GM23338 (cell line): ENCODE results near the gene AMPH. TPM values are rescaled to one million over a fixed set of nuclear protein-coding genes. Genes with fewer than 3 reads are reported as not detected.
A peak's percentile ranks its signal among the peaks of the same experiment; 100 is the strongest.

Source experiments
- ATAC-seq: fragments of 200-7000 bp; cut with Tn5 transposase; 3 replicates; pipeline ENCODE4 v1.9.1; 2020
- DNase-seq: peaks from one replicate; pipeline ENCODE4 v3.0.0-alpha.2; 2015; ENCODE audit warnings: low spot score
- H2AFZ ChIP-seq: fragments of 200-600 bp; sonication (generic); 2 replicates; pipeline ENCODE4 v1.8.0; 2016; ENCODE audit warnings: antibody characterized with exemption, mild to moderate bottlenecking, moderate library complexity
- H3F3A ChIP-seq: fragments of 200-600 bp; sonication (generic); replicated peaks from 2 replicates; pipeline ENCODE4 v1.8.0; 2017; ENCODE audit warnings: antibody characterized with exemption, mixed run types, low read depth
- H3K27ac ChIP-seq: fragments of 200-600 bp; sonication (generic); 2 replicates; pipeline ENCODE4 v1.6.1; 2016; ENCODE audit warnings: low read depth
- H3K27me3 ChIP-seq: fragments of 200-600 bp; sonication (generic); 2 replicates; pipeline ENCODE4 v1.8.0; 2016; ENCODE audit warnings: mild to moderate bottlenecking, mixed run types, moderate library complexity; ENCODE audit not compliant: insufficient read depth
- H3K36me3 ChIP-seq: fragments of 200-600 bp; sonication (generic); 2 replicates; pipeline ENCODE4 v1.8.0; 2016; ENCODE audit warnings: mild to moderate bottlenecking; ENCODE audit not compliant: insufficient read depth
- H3K4me1 ChIP-seq: fragments of 200-600 bp; sonication (generic); 2 replicates; pipeline ENCODE4 v1.8.0; 2016; ENCODE audit warnings: mild to moderate bottlenecking, moderate library complexity; ENCODE audit not compliant: insufficient read depth
- H3K4me2 ChIP-seq: fragments of 200-600 bp; sonication (generic); 2 replicates; pipeline ENCODE4 v1.7.1; 2017; ENCODE audit warnings: mixed run types
- H3K4me3 ChIP-seq: fragments of 200-600 bp; sonication (generic); 2 replicates; pipeline ENCODE4 v1.6.1; 2016; ENCODE audit warnings: mixed run types
- H3K79me2 ChIP-seq: fragments of 200-600 bp; sonication (generic); replicated peaks from 2 replicates; pipeline ENCODE4 v1.8.0; 2017; ENCODE audit warnings: mild to moderate bottlenecking; ENCODE audit not compliant: insufficient read depth
- H3K9me2 ChIP-seq: fragments of 200-600 bp; sonication (generic); 2 replicates; pipeline ENCODE4 v1.8.0; 2017; ENCODE audit not compliant: insufficient read depth
- H4K20me1 ChIP-seq: fragments of 200-600 bp; sonication (generic); replicated peaks from 2 replicates; pipeline ENCODE4 v1.8.0; 2017; ENCODE audit warnings: mild to moderate bottlenecking; ENCODE audit not compliant: insufficient read depth
- H3K27ac Mint-ChIP-seq: 2 replicates; pipeline ENCODE4 v1.8.0; 2020; ENCODE audit warnings: inconsistent platforms, mild to moderate bottlenecking, moderate library complexity, mixed read lengths
- H3K27me3 Mint-ChIP-seq: 3 replicates; pipeline ENCODE4 v1.8.0; 2022; ENCODE audit warnings: low read depth, mild to moderate bottlenecking, moderate library complexity, mixed read lengths, inconsistent platforms; ENCODE audit not compliant: insufficient read depth, poor library complexity
- H3K36me3 Mint-ChIP-seq: 3 replicates; pipeline ENCODE4 v1.8.0; 2021; ENCODE audit warnings: low read depth, mild to moderate bottlenecking, inconsistent platforms, moderate library complexity, mixed read lengths
- H3K4me1 Mint-ChIP-seq: 3 replicates; pipeline ENCODE4 v1.8.0; 2020; ENCODE audit warnings: mild to moderate bottlenecking, inconsistent platforms, mixed read lengths
- H3K4me3 Mint-ChIP-seq: 3 replicates; pipeline ENCODE4 v1.8.0; 2021; ENCODE audit warnings: moderate library complexity, mild to moderate bottlenecking, inconsistent platforms, mixed read lengths
- H3K9me3 Mint-ChIP-seq: 3 replicates; pipeline ENCODE4 v1.8.0; 2020; ENCODE audit warnings: moderate library complexity, mild to moderate bottlenecking, inconsistent platforms, mixed read lengths
- CTCF ChIP-seq, 2 experiments: fragments of 200-600 bp in 1 of 2; sonication (generic) in 1 of 2; conservative IDR thresholded peaks; 2 replicates each; pipeline versions ENCODE4 v1.5.1 to v1.6.1; 2016 to 2017; ENCODE audit warnings: antibody characterized with exemption in 2 of 2, low read depth in 2 of 2, mild to moderate bottlenecking in 2 of 2, moderate library complexity in 1 of 2
- EZH2 ChIP-seq: fragments of 200-600 bp; sonication (generic); IDR thresholded peaks from one replicate; pipeline ENCODE4 v1.8.0; 2017; ENCODE audit warnings: antibody characterized with exemption, mild to moderate bottlenecking, low read depth; ENCODE audit not compliant: unreplicated experiment
- EZH2phosphoT487 ChIP-seq: fragments of 200-600 bp; sonication (generic); IDR thresholded peaks from one replicate; pipeline ENCODE4 v1.8.1; 2018; ENCODE audit warnings: antibody characterized with exemption; ENCODE audit not compliant: unreplicated experiment
- JUNB ChIP-seq: IDR thresholded peaks from one replicate; pipeline ENCODE4 v1.6.1; 2016; ENCODE audit warnings: antibody characterized with exemption; ENCODE audit not compliant: unreplicated experiment
- NANOG ChIP-seq: IDR thresholded peaks from 2 replicates; pipeline ENCODE4 v1.6.1; 2016; ENCODE audit warnings: antibody characterized with exemption, borderline replicate concordance
- STAT1 ChIP-seq: IDR thresholded peaks from one replicate; pipeline ENCODE4 v1.6.1; 2016; ENCODE audit warnings: antibody characterized with exemption; ENCODE audit not compliant: unreplicated experiment
- ZNF462 ChIP-seq: fragments of 250-450 bp; sonication (Bioruptor Pico); IDR thresholded peaks from 2 replicates; pipeline ENCODE4 v1.5.0; 2020; ENCODE audit warnings: mild to moderate bottlenecking, moderate library complexity
- polyA plus RNA-seq: library from polyadenylated mRNA; unstranded; fragments of >200 nt; fragmentation: Nextera tagmentation; extraction: Ambion mirVana; gene quantifications from 2 replicates; pipeline ENCODE4 v1.2.1, GENCODE V29; 2016
- total RNA-seq: library from RNA; depleted of rRNA; stranded (reverse); fragments of >200 nt; shearing (Covaris generic); gene quantifications from 2 replicates; pipeline ENCODE4 v1.2.3, GENCODE V29; 2014

AMPH gene
- total and polyA plus RNA-seq, 2 experiments from 2014 or later: 4.8 to 10.2 TPM

GRCh38 chr7:38424750-38425463 lies 206.3 kb downstream of the AMPH start:
- H3K9me2 ChIP-seq: no peaks in the 10 kb centered on the region
- H3K4me1 Mint-ChIP-seq: no peaks in the 10 kb centered on the region
- TF ChIP-seq EZH2 (no peak), EZH2phosphoT487 (no peak), NANOG (no peak), STAT1 (no peak), JUNB (no peak), ZNF462 (CRISPR knock-in tag) (no peak), CTCF (conservative IDR thresholded peaks at IDR 0.05; ENCODE audit: low read depth in 2 of 2) (peak; percentile 38 to 47)
- H3K36me3 ChIP-seq: no peaks in the 10 kb centered on the region
- H3K4me1 ChIP-seq: no peaks in the 10 kb centered on the region
- H3K9me3 Mint-ChIP-seq: no peaks in the 10 kb centered on the region
- no peaks in the 10 kb centered on the region for H3K36me3 Mint-ChIP-seq
- H3K27me3 Mint-ChIP-seq: no peaks in the 10 kb centered on the region
- no peak overlapping the region for H3K4me3 Mint-ChIP-seq
- H4K20me1 ChIP-seq: no peaks in the 10 kb centered on the region
- H2AFZ ChIP-seq: no peak overlapping the region
- H3K27ac ChIP-seq: no peak overlapping the region
- no peaks in the 10 kb centered on the region for H3F3A ChIP-seq
- no peaks in the 10 kb centered on the region for H3K27me3 ChIP-seq
- H3K4me3 ChIP-seq: no peak overlapping the region
- no peak for ATAC-seq
- H3K79me2 ChIP-seq: no peaks in the 10 kb centered on the region
- no peak overlapping the region for H3K4me2 ChIP-seq
- H3K27ac Mint-ChIP-seq: peak overlapping the region; percentile 19; the same call in 1 of the 2 replicates
- peak; percentile 31 for DNase-seq
